Left ventricle myocardium superior (tissue), 1 donor: ENCODE data around the gene HARBI1. TPM values are rescaled to one million over a fixed set of nuclear protein-coding genes. Genes with fewer than 3 reads are reported as not detected.

ENCODE experiments used
- ATAC-seq: fragments of 200-7000 bp; cut with Tn5 transposase; one replicate; pipeline ENCODE4 v1.9.1; 2020; ENCODE audit warnings: mild to moderate bottlenecking, moderate library complexity
- DNase-seq: peaks from one replicate; pipeline ENCODE4 v3.0.0-alpha.2; 2020
- intact Hi-C: fragments of 100-400 bp; cut with micrococcal nuclease; formaldehyde crosslinking; loops from one replicate; pipeline ENCODE4 v1.11.0; 2022
- total RNA-seq: library from RNA; stranded (reverse); fragmentation: NEBNext Ultra II Directional; extraction: Animal tissue kit (Norgen Biotek cat#: 25700); gene quantifications from one replicate; pipeline ENCODE4 v1.2.1, GENCODE V29; 2021
- donor health status: DM: no; HTN: yes; CAD: no; lungs with severe emphysema.

The HARBI1 gene
- total RNA-seq, 1 donor from 2014 or later, result 3.1 TPM

DNA sequence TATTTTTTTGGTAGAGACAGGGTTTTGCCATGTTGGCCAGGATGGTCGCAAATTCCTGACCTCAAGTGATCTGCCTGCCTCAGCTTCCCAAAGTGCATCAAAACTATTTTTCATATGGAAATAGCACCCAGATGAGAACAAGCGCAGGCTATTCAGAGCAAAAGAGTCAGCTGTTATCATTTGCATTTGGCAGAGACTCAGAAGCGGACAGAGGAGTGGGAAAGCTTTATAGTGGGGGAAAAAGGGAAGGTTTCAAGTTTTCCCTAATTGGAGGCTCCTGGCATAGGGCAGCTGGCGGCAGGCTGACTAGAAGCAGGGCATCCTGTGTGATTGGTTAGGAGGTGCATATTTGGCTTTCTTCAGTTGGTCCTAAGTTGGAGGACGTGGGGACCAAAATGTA lies 20.5 kb upstream of the HARBI1 start:
- intact Hi-C loops, result no loop called here
- DNase-seq (no peak), ATAC-seq (no peak)

DNA sequence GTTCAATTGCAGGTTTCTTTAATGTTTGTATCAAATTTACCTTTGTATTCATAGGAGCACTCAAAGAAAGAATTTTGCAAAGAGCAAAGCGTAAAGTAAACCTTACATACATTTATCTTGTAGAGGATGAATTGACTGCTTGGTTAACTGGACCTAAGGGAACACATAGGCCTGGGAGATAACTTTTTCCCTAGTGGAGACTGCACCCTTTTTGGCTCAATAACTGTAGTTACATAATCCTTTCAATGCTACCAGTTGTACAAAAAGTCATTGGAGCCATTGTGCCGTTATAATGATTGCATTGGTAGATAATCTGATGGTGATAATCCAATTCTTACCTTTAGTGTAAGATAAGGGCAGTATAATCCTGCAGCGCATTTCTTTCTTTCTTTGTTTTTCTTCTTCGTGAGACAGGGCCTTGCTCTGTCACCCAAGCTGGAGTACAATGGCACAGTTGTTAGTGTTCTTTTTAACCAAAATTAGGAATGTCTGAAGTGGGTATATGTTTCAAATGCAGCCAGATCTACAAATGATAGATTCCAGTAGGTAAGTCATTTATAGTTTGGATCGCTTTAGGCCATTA lies 18.6 kb upstream of the HARBI1 start:
- ATAC-seq, result no peak
- intact Hi-C loops, result no loop called here
- DNase-seq, result no peak

DNA sequence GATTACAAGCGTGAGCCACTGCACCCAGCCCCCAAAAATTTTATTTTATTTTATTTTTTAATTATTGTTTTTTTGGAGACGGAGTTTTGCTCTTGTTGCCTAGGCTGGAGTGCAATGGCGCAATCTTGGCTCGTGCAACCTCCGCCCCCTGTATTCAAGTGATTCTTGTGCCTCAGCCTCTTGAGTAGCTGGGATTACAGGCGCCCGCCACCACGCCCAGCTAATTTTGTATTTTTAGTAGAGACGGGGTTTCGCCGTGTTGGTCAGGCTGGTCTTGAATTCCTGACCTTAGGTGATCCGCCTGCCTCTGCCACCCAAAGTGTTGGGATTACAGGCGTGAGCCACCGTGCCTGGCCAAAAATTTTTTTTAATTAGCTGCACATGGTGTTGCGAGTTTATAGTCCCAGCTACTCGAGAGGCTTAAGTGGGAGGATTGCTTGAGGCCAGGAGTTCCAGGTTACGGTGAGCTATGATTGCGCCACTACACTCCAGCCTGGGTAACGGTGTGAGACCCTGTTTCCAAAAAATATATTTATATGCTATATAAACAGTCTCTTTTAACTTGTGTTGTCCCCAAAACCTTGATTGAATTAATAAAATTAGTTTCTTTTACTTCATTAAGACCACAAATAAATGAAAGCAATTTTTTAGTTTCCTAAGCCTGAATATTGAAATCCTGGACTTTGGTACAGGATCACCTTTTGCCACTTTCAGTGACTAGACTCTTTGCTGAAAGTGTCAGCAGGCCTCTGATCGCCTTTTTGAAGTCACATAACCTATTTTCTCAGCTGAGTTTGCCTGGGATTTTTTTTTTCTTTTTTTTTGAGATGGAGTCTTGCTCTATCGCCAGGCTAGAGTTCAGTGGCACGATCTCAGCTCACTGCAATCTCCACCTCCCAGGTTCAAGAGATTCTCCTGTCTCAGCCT lies 16.5 kb upstream of the HARBI1 start:
- intact Hi-C loops, result no loop called here
- DNase-seq (no peak), ATAC-seq (no peak)

DNA sequence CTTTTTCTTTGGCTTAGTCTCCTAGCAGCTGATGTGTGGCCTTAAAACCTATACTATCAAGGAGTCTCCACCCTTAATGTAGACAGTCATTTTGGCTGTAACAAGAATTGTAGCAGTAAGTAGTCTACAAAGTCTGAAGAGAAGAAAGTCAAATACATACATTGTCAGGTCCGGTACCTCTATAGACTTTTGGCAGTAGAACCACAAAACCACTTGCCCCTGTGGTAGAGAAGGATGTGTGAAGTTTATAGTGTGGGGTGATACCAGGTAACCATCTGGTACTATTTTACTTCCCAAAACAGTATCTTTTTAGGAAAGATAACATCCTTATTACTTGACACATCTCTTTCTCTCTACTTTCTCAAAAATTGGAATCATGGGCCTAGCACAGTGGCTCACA lies 15.5 kb upstream of the HARBI1 start:
- no peak for ATAC-seq
- intact Hi-C loops, result no loop called here

DNA sequence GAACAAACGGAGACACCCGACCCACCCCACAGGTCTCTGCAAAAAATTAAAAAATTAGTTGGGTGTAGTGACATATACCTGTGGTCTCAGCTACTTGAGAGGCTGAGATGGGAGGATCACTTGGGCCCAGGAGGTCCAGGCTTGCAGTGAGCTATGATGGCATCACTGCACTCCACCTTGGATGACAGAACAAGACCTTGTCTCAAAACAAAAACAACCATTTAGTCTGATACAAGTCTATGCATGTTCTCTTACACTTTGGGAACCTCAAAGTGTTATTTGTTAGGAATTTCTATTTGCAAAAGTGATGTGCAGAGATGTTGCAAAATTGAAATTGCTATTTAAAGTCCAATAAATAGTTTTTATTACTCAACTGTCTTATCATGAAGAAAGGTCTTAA lies 14.6 kb upstream of the HARBI1 start:
- no peak for DNase-seq
- intact Hi-C loops, result no loop called here
- ATAC-seq, result no peak

More for the DNA sequence above, 15.5 kb upstream of the HARBI1 start:
- no peak for DNase-seq

DNA sequence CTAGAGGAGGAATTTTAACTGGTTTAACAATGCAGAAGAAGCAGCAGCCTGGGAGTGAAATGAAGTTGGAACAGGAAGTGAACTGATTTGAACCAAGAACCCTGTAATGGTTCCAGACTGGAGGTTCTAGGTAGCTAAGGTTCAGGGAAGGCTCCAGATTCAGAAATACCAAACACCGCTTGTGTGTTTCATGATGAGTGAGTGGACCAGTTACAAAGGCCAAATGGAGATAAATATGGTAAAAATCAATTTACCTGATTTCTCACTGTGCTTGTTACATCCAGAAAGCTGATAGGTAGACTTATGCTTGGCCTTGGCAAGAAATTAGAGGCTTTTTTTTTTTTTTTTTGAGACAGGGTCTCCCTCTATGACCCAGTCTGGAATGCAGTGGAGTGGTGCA lies 13.2 kb upstream of the HARBI1 start:
- DNase-seq (no peak), ATAC-seq (no peak)
- intact Hi-C loops, result no loop called here

DNA sequence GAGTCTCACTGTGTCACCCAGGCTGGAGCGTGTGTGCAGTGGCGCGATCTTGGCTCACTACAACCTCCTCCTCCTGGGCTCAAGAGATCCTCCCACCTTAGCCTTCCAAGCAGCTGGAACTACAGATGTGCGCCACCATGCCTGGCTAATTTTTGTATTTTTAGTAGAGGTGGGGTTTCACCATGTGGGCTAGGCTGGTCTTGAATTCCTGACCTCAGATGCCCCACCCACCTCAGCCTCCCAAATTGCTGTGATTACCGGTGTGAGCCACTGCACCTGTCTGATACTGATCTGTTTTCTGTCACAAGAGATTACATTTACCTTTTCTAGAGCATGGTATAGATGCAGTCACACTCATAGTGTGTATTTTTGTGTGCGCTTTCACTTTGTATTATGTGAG lies 11.9 kb upstream of the HARBI1 start:
- intact Hi-C loops, result no loop called here
- DNase-seq (no peak), ATAC-seq (peak; percentile 33)

DNA sequence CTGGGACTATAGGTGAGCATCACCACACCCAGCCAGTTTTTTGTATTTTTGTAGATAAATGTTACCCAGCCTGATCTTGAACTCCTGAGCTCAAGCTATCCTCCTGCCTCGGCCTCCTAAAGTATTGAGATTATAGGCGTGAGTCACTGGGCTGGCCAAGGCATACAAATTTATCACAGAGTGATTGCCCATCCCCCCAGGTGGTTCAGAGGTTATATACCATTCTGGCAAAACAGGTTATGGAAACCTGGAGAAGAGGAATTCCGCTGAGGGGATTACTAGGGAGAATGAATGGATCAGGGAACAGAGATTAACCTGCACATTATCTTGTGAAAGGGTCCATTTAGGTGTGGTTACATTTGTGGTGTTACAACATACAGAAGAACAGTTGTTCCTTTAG lies 8.4 kb upstream of the HARBI1 start:
- DNase-seq (no peak), ATAC-seq (no peak)
- intact Hi-C loops, result no loop called here

DNA sequence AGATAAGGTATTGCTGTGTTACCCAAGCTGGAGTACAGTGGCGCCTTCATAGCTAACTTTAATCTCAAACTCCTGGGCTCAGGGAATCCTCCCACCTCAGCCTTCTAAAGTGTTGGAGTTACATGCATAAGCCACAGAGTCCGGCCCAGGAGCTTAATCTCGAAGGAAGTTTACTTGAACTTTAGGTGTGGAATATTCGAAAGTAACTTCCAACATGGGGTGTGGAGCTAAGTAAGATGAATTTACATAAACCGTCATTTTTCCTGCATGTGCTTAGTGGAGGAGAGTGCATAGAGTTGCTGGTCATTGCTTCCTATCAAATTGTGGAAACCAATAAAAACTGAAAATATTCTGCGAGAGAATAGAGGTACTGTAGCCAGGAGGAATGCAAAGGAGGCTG lies 1.8 kb upstream of the HARBI1 start:
- no peak for DNase-seq
- intact Hi-C loops, result no loop called here

DNA sequence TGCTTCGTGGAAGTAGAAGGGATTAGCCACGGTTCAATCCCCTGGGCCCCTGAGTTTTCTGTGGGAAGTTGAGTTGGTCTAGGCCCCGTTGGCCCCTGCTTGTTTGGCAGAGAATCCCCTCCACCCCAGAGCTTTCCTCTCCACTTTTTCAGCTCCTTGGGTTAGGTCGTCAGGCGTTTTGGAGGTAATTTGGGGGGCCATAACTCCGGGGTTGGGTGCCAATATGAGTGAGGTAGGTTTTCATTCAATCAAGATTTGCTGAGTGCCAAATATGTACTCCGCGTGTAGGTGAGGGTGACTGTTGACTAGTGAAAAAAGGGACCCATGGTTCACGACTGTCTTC lies 916 bp upstream of the HARBI1 start:
- DNase-seq (no peak), ATAC-seq (no peak)
- intact Hi-C loops, result no loop called here

More for the DNA sequence above, 1.8 kb upstream of the HARBI1 start:
- no peak for ATAC-seq

DNA sequence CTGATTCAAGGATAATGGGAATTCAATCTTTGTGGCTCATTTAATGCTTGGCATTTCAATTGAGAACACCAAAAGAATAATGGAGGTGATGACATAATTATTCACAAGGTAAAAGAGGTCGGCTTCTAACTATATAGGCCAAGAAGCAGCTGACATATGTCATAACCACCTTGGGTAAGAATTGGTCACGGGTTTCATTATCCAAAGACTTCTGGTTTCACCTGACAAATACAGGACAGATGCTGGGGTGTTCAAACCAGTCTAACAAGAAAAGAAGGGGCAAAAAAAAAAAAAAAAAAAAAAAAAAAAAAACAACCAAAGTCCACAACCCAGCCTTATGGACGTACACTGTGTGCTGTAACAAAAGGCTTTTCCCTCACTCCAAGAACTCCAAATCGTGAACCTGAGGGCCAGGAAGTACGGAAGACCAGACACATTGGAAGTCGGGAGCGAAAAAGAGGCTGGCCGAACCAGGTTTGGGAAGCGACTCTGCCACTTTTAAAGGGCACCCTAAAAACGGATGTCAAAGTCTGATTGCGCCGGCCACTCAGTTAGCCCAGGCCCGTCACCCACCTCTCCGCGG lies 385 bp downstream of the HARBI1 start:
- ATAC-seq, result no peak
- intact Hi-C loops, result no loop called here
- no peak for DNase-seq

DNA sequence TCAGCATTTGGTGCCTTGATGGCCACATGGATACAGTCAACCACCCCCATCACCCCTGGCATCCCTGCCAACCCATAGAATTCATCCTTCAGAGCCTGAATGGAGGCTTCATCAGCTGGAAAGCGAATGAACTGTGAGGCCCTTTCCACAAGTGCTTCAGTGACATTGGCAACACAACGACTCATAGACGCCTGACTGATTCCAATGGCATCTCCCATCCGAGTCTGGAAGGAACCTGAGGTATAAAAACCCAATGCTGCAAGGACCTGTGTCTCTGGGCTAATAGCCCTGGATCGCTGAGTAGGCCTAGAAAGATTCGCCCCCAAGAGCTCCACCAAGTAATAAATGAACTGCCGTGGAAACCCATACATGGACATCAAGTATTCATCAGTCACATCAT lies 1.3 kb downstream of the HARBI1 start:
- no peak for DNase-seq
- ATAC-seq, result no peak
- intact Hi-C loops, result no loop called here

DNA sequence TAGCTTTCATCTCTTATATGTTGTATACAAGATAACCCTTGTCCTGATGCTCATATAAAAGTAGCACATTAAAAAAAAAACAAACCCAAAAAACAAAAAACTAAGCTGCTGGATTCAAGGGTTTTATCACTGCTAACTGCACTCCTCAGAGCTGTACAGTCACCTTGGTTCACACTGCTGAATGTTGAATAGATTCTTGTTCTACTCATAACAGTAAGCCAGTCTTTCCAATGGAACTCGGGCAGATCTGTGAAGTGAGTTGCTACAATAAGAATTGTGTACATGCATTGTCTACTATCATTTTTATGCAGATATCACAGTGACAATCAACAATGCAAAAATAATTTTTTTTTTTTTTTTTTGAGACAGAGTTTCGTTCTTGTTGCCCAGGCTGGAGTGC lies 4.7 kb downstream of the HARBI1 start:
- intact Hi-C loops, result no loop called here
- ATAC-seq (no peak), DNase-seq (no peak)

DNA sequence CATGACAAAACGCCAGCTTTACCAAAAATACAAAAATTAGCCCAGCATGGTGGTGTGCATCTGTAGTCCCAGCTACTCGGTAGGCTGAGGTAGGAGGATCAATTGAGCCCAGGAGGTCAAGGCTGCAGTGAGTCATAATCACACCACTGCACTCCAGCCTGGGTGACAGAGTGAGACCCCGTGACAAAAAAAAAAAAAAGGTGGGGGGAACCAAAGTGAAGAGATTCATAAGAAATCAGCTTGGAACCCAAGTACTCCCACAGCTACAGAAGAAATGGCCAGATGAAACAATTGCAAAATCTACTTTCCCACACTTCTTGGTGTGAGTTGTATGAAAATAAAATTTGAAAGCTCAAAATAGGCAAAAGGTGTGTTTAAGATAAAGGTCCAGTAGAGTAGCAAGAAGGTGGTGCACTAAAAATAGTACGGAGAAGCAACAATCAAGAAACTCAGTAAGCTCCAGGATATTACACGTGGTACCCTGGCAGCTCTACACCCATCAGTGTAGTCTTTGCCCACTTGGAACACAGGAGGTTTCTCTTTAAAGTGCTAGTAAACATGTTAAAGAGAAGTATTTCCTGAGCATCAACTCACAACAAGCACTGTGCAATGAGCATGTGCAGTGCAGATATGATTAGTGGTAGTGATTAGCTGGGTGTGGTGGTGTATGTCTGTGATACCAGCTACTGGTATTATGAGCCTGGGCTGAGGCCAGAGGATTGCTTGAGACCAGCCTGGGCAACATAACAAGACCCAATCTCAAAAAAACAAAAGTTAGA lies 5.3 kb downstream of the HARBI1 start:
- peak; percentile 56 for ATAC-seq
- intact Hi-C loops, result no loop called here
- DNase-seq, result no peak

DNA sequence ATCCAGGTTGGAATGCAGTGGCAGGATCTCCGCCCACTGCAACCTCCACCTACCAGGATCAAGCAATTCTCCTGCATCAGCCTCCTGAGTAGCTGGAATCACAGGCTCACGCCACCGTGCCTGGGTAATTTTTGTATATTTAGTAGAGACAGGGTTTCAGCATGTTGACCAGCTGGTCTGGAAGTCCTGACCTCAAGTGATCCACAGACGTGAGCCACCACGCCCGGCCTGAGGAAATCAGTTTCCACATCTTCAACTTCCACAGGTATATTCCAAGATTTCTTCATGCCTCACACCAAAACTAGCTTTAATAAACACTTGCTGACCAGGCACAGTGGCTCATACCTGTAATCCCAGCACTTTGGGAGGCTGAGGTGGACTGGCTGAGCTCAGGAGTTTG lies 7.6 kb downstream of the HARBI1 start:
- DNase-seq, result no peak
- ATAC-seq, result no peak
- intact Hi-C loops, result no loop called here

DNA sequence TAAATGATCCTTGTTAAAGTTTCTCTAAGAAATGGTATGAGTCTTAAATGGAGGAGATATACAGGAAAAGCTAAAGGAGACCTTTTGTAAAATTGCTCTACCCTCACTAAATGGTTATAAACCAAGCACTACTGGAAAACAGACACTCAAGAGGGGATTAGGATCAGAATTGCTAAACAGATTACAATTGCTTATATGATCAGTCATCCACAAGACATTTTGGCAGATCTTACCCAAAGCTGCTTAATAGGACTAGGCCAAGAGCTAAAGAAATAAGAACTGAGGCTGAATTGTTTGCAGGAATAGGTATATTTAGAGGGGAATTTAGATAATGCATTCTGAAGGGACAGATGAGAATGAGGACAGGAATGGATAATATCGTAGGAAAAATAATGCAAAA lies 9.5 kb downstream of the HARBI1 start:
- ATAC-seq (no peak), DNase-seq (no peak)
- intact Hi-C loops, result no loop called here

DNA sequence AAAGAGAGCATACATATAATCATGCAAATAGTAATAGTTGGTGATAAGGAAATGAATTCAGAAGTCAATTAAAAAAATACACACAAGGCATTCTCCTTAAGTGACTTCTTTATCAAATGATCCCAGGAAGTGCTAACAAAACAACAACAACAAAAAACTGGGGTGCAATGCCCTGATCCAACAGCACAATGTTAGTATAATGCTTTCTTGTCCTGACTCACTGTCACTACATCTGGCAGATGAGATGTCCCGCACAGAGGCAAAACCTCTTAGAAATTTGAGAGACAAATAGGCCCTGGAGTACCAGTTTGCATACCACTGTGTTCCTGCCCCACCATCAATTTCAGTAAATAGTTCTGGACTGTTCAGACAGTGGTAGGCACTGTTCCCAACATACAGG lies 12.2 kb downstream of the HARBI1 start:
- no peak for DNase-seq
- no peak for ATAC-seq
- intact Hi-C loops, result no loop called here

DNA sequence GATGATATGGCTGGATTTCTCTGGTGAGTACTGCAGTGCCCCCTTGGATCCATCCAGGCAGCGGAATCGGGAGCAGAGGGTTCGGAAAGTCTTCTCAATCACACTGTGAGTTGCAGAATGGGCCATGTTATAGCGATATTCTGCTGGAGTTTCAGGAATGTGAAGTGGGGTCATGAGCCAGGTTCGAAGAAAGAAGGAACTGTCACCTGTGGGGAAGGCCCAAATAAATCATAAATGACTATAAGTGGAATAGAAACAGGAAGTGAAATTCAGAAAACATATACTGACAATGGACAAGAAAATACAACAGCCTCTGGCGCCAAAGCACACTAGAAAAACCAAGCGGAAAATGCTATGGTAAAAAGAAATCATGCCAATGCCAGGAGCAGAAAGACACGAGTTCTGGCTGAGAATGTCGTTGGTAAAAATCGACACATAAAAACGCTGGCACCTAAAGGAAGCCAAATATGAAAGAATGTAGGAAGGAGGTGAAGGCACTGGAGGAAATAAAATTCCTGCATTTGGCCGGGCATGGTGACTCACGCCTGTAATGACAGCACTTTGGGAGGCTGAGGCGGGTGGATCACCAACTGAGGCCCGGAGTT lies 13.2 kb downstream of the HARBI1 start:
- no peak for DNase-seq
- no peak for ATAC-seq
- intact Hi-C loops, result no loop called here

DNA sequence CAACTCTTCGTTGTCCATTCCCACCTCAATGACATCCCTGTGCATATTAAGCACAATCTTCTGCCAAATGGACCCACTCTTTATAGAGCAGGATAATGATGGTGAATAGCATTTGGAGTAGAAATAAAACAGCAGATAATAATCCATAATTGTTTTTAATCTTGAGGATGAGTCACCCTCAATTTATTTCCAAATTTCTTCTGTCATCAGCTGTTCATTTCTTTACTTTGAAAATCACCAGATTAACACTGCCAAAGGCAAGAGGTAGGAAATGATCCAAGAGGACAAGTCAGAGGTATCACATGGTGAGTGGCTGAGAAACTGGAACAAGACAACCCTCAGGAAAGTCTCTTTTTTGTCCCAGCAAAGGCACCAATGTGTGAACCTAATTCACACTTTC lies 15.9 kb downstream of the HARBI1 start:
- intact Hi-C loops, result no loop called here
- no peak for DNase-seq
- ATAC-seq, result peak; percentile 62
